PFSK-1 (cell line): ENCODE data around the gene OLFML2A.

Source experiments
- REST ChIP-seq, 2 experiments: IDR thresholded peaks; 2 replicates each; pipeline versions ENCODE4 v1.6.1 to v1.8.0; 2011 to 2012; ENCODE audit warnings: low read depth in 2 of 2, low read length in 2 of 2, control low read depth in 1 of 2, inconsistent platforms in 1 of 2, mild to moderate bottlenecking in 1 of 2, moderate library complexity in 1 of 2; ENCODE audit not compliant: insufficient read depth in 1 of 2
- SIN3A ChIP-seq: IDR thresholded peaks from 2 replicates; pipeline ENCODE4 v1.6.1; 2012; ENCODE audit warnings: mild to moderate bottlenecking, low read length, moderate library complexity, borderline replicate concordance; ENCODE audit not compliant: insufficient read depth

- no peak for TF ChIP-seq REST (IDR thresholded peaks at IDR 0.05; ENCODE audit: insufficient read depth in 1 of 2, low read depth in 2 of 2, low read length in 2 of 2)
- no peak for TF ChIP-seq SIN3A
Observed at GRCh38 chr9:124857533-124858162, 80.7 kb downstream of the OLFML2A start.
